MCF 10A (cell line): ENCODE data around the gene OAF. TPM values are rescaled to one million over a fixed set of nuclear protein-coding genes. Genes with fewer than 3 reads are reported as not detected.

Source experiments
- BruUV-seq: library from RNA; stranded (reverse); fragments of 400-500 nt; replicated peaks from 2 replicates; lab custom pipeline; 2021; lab: Mats Ljungman, UMichigan
- CTCF ChIA-PET: fragments of 300-600 bp; sonication (Branson Sonifier 250); formaldehyde crosslinking; extraction: SDS; loops from one replicate; lab custom pipeline; 2021; ENCODE audit warnings: antibody characterized with exemption, inconsistent platforms; lab: Yijun Ruan, JAX
- POLR2A ChIA-PET: fragments of 300-600, 350-650 bp; sonication (Branson Sonifier 250); formaldehyde crosslinking; extraction: SDS; loops from one replicate; lab custom pipeline; 2020; ENCODE audit warnings: antibody characterized with exemption, inconsistent platforms; lab: Yijun Ruan, JAX
- DNase-seq: peaks from one replicate; pipeline ENCODE4 v3.0.0-alpha.2; 2018; ENCODE audit not compliant: unreplicated experiment
- H3K27ac Mint-ChIP-seq: one replicate; pipeline ENCODE4 v1.8.0; 2022; ENCODE audit warnings: mild to moderate bottlenecking, low read depth, mixed read lengths; ENCODE audit not compliant: unreplicated experiment
- H3K27me3 Mint-ChIP-seq: one replicate; pipeline ENCODE4 v1.8.0; 2022; ENCODE audit warnings: mixed read lengths; ENCODE audit not compliant: insufficient read depth, unreplicated experiment
- H3K36me3 Mint-ChIP-seq: one replicate; pipeline ENCODE4 v1.8.0; 2022; ENCODE audit warnings: mild to moderate bottlenecking, moderate library complexity, mixed read lengths; ENCODE audit not compliant: insufficient read depth, unreplicated experiment
- H3K4me1 Mint-ChIP-seq: one replicate; pipeline ENCODE4 v1.8.0; 2022; ENCODE audit warnings: mixed read lengths; ENCODE audit not compliant: insufficient read depth, unreplicated experiment
- H3K4me3 Mint-ChIP-seq: one replicate; pipeline ENCODE4 v1.8.0; 2022; ENCODE audit warnings: mild to moderate bottlenecking, moderate library complexity, mixed read lengths; ENCODE audit not compliant: unreplicated experiment
- H3K9me3 Mint-ChIP-seq: one replicate; pipeline ENCODE4 v1.8.0; 2022; ENCODE audit warnings: mixed read lengths; ENCODE audit not compliant: unreplicated experiment
- intact Hi-C: fragments of 100-400 bp; cut with micrococcal nuclease; formaldehyde crosslinking; loops from 2 replicates; pipeline ENCODE4 v1.14.1; 2022
- total RNA-seq: library from RNA; stranded (reverse); gene quantifications from 2 replicates; pipeline ENCODE4 v1.2.3, GENCODE V29; 2022
- TF ChIP-seq, protein P1 (sequence below): fragments of 200-600 bp; IDR thresholded peaks from one replicate; pipeline ENCODE4 v1.8.0; 2022; ENCODE audit warnings: antibody characterized with exemption, mild to moderate bottlenecking; ENCODE audit not compliant: unreplicated experiment

Gene OAF
- total RNA-seq, 1 experiment from 2014 or later: 21.6 TPM

DNA sequence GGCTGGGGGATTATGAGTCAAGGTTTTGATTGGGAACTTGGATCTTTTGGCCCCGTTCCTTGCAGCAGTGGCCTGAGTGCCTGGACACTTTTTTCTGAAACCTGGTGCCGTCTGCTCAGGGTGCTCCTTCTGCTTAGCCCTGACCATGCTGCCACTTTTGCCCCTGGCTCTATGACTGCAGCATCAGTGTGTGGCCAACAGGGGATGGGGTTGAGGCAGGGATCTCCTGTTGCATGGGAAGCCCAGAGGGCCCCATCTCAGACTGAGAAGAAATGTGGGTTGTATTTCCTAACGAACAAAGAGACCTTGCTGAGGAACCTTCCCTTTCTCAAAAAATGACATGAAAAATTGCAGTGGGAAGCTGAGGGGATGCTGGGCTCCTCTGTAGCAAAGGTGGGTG is 47.8 kb downstream of the OAF start:
- POLR2A ChIA-PET: interaction anchor here (0.8 to 1.5 kb wide), 2 partner anchors 10 to 84 kb away, joined by 3 to 6 read pairs; no protein-coding TSS in a partner anchor
- no peak for DNase-seq
- no peaks in the 10 kb centered on the region for H3K4me1 Mint-ChIP-seq
- H3K4me3 Mint-ChIP-seq: no peak overlapping the region
- TF ChIP-seq, protein P1, sequence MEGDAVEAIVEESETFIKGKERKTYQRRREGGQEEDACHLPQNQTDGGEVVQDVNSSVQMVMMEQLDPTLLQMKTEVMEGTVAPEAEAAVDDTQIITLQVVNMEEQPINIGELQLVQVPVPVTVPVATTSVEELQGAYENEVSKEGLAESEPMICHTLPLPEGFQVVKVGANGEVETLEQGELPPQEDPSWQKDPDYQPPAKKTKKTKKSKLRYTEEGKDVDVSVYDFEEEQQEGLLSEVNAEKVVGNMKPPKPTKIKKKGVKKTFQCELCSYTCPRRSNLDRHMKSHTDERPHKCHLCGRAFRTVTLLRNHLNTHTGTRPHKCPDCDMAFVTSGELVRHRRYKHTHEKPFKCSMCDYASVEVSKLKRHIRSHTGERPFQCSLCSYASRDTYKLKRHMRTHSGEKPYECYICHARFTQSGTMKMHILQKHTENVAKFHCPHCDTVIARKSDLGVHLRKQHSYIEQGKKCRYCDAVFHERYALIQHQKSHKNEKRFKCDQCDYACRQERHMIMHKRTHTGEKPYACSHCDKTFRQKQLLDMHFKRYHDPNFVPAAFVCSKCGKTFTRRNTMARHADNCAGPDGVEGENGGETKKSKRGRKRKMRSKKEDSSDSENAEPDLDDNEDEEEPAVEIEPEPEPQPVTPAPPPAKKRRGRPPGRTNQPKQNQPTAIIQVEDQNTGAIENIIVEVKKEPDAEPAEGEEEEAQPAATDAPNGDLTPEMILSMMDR: no peak
- no TSS peak for BruUV-seq
- H3K27ac Mint-ChIP-seq: no peak overlapping the region
- CTCF ChIA-PET: interaction anchor here (1.2 to 1.4 kb wide), 3 partner anchors 23 to 44 kb away, joined by 3 to 4 read pairs (median 4); no protein-coding TSS in a partner anchor
- H3K27me3 Mint-ChIP-seq: peaks cover 72% of the 10 kb centered on the region
- no peaks in the 10 kb centered on the region for H3K36me3 Mint-ChIP-seq
- intact Hi-C loops: no loop called here
- H3K9me3 Mint-ChIP-seq: no peaks in the 10 kb centered on the region

DNA sequence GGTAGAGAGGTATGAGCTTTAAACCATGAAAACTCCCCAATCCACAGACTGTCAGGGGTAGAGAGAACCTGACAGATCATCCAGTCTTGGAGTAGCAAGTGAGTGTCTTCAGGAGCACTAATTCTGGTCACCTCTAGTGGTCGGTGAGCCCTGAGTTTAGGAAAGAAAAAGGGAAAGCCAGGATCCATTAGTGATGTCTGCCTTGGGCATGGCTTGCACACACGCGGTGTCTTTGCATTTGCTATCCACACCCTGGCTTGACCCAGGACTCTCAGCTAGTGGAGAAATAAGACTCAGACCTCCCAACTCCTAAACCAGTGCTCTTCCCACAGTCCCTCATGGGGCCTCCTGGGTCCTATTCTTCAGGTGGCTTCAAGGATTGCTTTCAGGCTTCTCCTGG is 48.4 kb downstream of the OAF start:
- Mint-ChIP-seq H3K27me3 (peaks cover 66% of the 10 kb centered on the region), H3K36me3 (no peaks in the 10 kb centered on the region), H3K9me3 (no peaks in the 10 kb centered on the region), H3K27ac (no peak overlapping the region), H3K4me1 (no peaks in the 10 kb centered on the region), H3K4me3 (no peak overlapping the region)
- TF ChIP-seq, protein P1: no peak
- intact Hi-C loops: no loop called here
- BruUV-seq: no TSS peak
- CTCF ChIA-PET: interaction anchor here (0.6 to 1.3 kb wide), 3 partner anchors 24 to 46 kb away, joined by 3 to 4 read pairs (median 3); no protein-coding TSS in a partner anchor
- no peak for DNase-seq
- POLR2A ChIA-PET: interaction anchor here (0.8 kb wide), 1 partner anchor 85 kb away, joined by 3 read pairs; no protein-coding TSS in a partner anchor

DNA sequence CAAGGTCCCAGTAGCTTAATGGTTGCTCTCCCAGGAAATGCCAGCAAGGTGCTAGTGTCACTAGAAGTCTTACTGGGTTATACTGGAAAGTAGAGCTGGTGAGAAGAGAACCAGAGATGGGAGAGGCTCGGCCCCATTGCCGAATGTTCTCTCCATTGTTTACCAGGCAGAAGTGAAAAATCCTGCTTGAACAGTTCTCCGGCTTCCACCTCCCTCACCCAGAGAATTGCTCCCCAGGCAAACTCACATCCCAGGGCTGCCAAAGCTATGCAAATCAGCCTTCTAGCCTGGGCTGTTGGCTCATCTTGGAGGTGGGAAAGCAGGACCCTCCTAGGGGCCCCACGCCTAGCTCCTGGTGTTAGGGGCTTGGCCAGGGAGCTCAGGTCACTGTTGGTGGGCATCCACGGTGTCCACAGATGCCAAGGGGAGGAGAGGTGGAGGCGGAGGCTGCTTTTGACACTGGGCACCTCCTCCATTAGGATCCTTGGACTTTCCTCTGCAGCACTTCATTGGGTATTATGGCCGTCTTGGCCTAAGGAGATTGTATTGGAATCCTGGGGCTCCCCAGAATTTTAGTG is 49.2 kb downstream of the OAF start:
- no peaks in the 10 kb centered on the region for H3K9me3 Mint-ChIP-seq
- H3K36me3 Mint-ChIP-seq: no peaks in the 10 kb centered on the region
- H3K4me1 Mint-ChIP-seq: no peaks in the 10 kb centered on the region
- no peak overlapping the region for H3K27ac Mint-ChIP-seq
- ChIA-PET CTCF (interaction anchor here (0.6 to 1.6 kb wide), 4 partner anchors 25 to 197 kb away, joined by 3 to 5 read pairs (median 4); no protein-coding TSS in a partner anchor), POLR2A (interaction anchor here (0.6 kb wide), 1 partner anchor 450 kb away, joined by 3 read pairs; no protein-coding TSS in a partner anchor)
- H3K4me3 Mint-ChIP-seq: no peak overlapping the region
- TF ChIP-seq, protein P1: no peak
- no TSS peak for BruUV-seq
- intact Hi-C loops: no loop called here
- H3K27me3 Mint-ChIP-seq: peaks cover 57% of the 10 kb centered on the region
- no peak for DNase-seq

DNA sequence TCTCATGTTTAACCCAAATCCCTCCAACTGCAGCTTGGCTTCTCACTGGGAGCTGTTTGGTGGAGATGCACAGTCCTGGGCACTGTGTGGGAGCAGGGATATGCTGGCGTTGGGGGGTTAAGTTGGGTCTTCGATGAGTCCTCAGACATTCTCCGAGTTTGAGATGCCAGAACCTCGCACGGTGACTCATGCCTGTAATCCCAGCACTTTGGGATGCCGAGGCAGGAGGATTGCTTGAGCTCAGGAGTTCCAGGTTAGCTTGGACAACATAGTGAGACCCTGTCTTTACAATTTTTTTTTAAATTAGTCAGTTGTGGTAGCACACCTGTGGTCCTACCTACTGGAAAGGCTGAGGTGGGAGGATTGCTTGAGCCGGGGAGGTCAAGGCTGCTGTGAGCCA is 49.8 kb downstream of the OAF start:
- H3K9me3 Mint-ChIP-seq: no peaks in the 10 kb centered on the region
- H3K36me3 Mint-ChIP-seq: no peaks in the 10 kb centered on the region
- H3K27me3 Mint-ChIP-seq: peaks cover 57% of the 10 kb centered on the region
- no peak for DNase-seq
- CTCF ChIA-PET: interaction anchor here (0.6 to 1.6 kb wide), 2 partner anchors 42 to 197 kb away, joined by 5 read pairs; no protein-coding TSS in a partner anchor
- intact Hi-C loops: no loop called here
- H3K4me3 Mint-ChIP-seq: no peak overlapping the region
- TF ChIP-seq, protein P1: no peak
- BruUV-seq: no TSS peak
- POLR2A ChIA-PET: interaction anchor here (0.6 kb wide), 1 partner anchor 450 kb away, joined by 3 read pairs; no protein-coding TSS in a partner anchor
- H3K4me1 Mint-ChIP-seq: no peaks in the 10 kb centered on the region
- no peak overlapping the region for H3K27ac Mint-ChIP-seq
